PFSK-1 (cell line): ENCODE results near the gene TM9SF2.

Source experiments
- FOXP2 ChIP-seq: optimal IDR thresholded peaks from 2 replicates; pipeline ENCODE3; 2011; ENCODE audit warnings: borderline replicate concordance, control low read depth, inconsistent platforms; ENCODE audit not compliant: insufficient read depth; ENCODE audit errors: extremely low read length, extremely low read depth
- POLR2AphosphoS5 ChIP-seq: IDR thresholded peaks from 2 replicates; pipeline ENCODE4 v1.6.1; 2012; ENCODE audit warnings: low read depth, mild to moderate bottlenecking, control low read depth, low read length, moderate library complexity
- SIN3A ChIP-seq: IDR thresholded peaks from 2 replicates; pipeline ENCODE4 v1.6.1; 2012; ENCODE audit warnings: mild to moderate bottlenecking, low read length, moderate library complexity, borderline replicate concordance; ENCODE audit not compliant: insufficient read depth
- TAF1 ChIP-seq: IDR thresholded peaks from 2 replicates; pipeline ENCODE4 v1.6.1; 2012; ENCODE audit warnings: low read length, control low read depth, borderline replicate concordance; ENCODE audit not compliant: insufficient read depth
- TF ChIP-seq, protein P1 (sequence below), 2 experiments: IDR thresholded peaks; 2 replicates each; pipeline versions ENCODE4 v1.6.1 to v1.8.0; 2011 to 2012; ENCODE audit warnings: low read depth in 2 of 2, low read length in 2 of 2, control low read depth in 1 of 2, inconsistent platforms in 1 of 2, mild to moderate bottlenecking in 1 of 2, moderate library complexity in 1 of 2; ENCODE audit not compliant: insufficient read depth in 1 of 2

DNA sequence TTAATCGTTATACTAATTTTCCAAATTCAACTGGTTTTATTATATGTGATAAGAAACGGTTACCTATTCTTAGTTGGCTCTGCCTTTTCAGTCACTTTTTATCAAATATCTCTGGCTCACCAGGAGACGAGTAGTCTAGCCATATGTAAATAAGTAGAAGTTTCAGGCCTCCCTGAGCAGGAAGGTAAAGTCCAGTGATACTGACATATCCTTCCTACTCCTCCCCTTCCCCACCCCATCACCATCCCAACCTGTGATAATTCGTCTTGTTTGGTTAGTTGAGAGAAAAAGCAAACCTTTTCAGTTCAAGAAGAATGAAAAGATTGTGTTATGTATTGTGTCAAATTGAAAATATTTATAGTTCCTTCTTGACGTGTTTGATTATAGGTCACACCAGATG is 53.9 kb downstream of the TM9SF2 start:
- no peak for TF ChIP-seq TAF1
- TF ChIP-seq, protein P1, sequence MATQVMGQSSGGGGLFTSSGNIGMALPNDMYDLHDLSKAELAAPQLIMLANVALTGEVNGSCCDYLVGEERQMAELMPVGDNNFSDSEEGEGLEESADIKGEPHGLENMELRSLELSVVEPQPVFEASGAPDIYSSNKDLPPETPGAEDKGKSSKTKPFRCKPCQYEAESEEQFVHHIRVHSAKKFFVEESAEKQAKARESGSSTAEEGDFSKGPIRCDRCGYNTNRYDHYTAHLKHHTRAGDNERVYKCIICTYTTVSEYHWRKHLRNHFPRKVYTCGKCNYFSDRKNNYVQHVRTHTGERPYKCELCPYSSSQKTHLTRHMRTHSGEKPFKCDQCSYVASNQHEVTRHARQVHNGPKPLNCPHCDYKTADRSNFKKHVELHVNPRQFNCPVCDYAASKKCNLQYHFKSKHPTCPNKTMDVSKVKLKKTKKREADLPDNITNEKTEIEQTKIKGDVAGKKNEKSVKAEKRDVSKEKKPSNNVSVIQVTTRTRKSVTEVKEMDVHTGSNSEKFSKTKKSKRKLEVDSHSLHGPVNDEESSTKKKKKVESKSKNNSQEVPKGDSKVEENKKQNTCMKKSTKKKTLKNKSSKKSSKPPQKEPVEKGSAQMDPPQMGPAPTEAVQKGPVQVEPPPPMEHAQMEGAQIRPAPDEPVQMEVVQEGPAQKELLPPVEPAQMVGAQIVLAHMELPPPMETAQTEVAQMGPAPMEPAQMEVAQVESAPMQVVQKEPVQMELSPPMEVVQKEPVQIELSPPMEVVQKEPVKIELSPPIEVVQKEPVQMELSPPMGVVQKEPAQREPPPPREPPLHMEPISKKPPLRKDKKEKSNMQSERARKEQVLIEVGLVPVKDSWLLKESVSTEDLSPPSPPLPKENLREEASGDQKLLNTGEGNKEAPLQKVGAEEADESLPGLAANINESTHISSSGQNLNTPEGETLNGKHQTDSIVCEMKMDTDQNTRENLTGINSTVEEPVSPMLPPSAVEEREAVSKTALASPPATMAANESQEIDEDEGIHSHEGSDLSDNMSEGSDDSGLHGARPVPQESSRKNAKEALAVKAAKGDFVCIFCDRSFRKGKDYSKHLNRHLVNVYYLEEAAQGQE (IDR thresholded peaks at IDR 0.05; ENCODE audit: insufficient read depth in 1 of 2, low read depth in 2 of 2, low read length in 2 of 2): no peak
- TF ChIP-seq POLR2AphosphoS5: no peak
- TF ChIP-seq SIN3A: no peak
- TF ChIP-seq FOXP2: no peak
